Endometrium (tissue), 2 donors: ENCODE results near the gene SH2D2A.
A peak's percentile ranks its signal among the peaks of the same experiment; 100 is the strongest.
"Not testable (repeated sequence)": the region's sequence is repeated elsewhere in the genome, so short reads cannot be mapped to it uniquely, and the experiment has no call there.

ENCODE experiments used
- FAIRE-seq: peaks from 2 replicates; lab custom pipeline; 2012; peaks lifted over from hg19 to GRCh38; lab: Jason Lieb, UNC
- donor health status: control.
- donor health status: control.

The SH2D2A gene

GRCh38 chr1:156768610-156769295 is 47.9 kb downstream of the SH2D2A start:
- no peak for FAIRE-seq

GRCh38 chr1:156767879-156768604 is 48.6 kb downstream of the SH2D2A start:
- no peak for FAIRE-seq

GRCh38 chr1:156767101-156767878 is 49.4 kb downstream of the SH2D2A start, which contains the start of gene PRCC:
PRCC (plus strand) TSS chr1:156767535; CDS start chr1:156767772, 237 bp downstream.
- FAIRE-seq, result peak; percentile 99

DNA sequence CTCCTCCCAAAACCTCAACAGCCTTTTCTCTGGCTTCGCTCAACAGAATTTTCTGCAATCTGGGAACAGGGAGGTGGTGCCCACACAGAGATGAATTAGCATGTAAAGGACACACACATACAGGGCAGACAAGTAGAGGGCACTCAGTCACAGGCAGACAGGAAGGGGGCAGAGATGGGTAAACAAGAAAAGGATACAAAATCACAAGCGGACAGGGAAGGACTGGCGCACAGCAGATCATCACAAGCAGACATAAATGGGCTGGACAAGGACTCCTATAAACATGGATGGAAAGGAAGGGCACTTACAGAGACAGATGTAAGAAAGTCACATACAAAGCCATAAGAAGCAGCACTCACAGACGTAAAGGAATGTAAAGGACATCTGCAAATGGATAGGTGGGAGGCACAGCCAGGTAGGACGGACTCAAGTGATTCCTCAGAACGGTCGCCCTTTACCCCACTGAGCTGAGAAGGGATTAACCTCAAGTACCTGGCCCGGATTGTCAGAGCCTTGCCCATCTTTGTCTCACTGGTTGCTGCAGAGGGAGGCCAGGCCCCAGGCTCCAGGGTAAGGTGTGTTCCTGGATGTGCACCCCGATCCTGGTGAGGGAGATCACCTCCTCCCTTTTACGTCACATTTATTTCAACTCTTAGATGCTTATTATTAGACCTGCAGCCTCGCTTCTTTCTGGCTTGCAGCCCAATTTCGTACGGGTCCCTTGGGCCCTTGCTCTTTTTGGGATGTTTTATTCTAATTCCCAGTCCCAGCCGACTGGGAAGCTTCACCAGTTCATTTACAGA is 50.1 kb downstream of the SH2D2A start:
- no peak for FAIRE-seq

GRCh38 chr1:156765666-156766065 is 51.0 kb downstream of the SH2D2A start:
- FAIRE-seq, result no peak

DNA sequence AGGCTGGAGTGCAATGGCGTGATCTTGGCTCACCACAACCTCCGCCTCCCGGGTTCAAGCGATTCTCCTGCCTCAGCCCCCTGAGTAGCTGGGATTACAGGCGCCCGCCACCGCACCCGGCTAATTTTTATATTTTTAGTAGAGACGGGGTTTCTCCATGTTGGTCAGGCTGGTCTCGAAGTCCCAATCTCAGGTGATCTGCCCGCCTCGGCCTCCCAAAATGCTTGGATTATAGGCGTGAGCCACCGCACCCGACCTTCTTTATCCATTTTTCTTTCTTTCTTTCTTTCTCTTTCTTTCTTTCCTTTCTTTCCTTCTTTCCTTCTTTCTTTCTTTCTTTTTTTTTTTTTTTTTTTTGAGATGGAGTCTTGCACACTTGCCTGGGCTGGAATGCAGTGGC is 51.5 kb downstream of the SH2D2A start:
- FAIRE-seq, result not testable (repeated sequence)

DNA sequence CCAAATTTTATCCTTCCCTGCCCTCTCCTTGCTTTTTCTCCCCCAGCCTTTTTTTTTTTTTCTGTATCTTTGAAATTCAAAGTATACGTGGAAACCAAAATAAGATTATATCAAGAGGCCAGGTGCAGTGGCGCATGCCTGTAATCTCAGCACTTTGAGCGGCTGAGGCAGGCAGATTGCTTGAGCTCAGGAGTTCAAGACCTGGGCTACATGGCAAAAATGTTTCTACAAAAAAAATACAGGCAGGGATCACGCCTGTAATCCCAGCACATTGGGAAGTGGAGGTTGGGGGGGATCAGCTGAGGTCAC is 55.9 kb downstream of the SH2D2A start:
- no peak for FAIRE-seq

GRCh38 chr1:156760092-156760795 is 56.4 kb downstream of the SH2D2A start:
- no peak for FAIRE-seq

DNA sequence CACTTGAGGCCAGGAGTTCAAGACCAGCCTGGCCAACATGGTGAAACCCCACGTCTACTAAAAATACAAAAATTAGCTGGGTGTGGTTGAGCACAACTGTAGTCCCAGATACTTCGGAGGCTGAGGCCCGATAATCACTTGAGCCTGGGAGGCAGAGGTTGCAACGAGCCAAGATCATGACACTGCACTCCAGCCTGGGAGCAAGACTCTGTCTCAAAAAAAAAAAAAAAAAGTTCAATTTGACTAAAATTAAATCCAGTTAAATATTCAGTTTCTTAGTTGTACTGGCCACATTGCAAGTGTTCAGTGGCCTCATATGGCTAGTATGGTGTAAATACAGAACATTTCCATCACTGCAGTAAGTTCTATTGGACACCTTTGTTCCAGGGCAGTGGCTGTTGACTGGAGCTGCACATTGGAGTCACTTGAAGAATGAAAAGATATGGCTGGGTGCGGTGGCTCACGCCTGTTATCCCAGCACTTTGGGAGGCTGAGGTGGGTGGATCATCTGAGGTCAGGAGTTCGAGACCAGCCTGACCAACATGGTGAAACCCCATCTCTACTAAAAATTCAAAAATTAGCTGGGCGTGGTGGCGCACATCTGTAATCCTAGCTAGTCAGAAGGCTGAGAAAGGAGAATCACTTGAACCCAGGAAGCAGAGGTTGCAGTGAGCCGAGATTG is 58.9 kb downstream of the SH2D2A start:
- not testable (repeated sequence) for FAIRE-seq

GRCh38 chr1:156756355-156756754 is 60.3 kb downstream of the SH2D2A start:
- no peak for FAIRE-seq
